ENCODE measurements around the gene DCLRE1C. TPM values are rescaled to one million over a fixed set of nuclear protein-coding genes. Genes with fewer than 3 reads are reported as not detected.

Gene DCLRE1C
- total and polyA plus RNA-seq, 9 of the 15 experiments (the other 6 are each of a cell fraction or from before 2014, with no cell fraction given) = 8.8 to 22.2 (median 13.9) TPM

- TF ChIP-seq BRCA1 (IDR thresholded peaks at IDR 0.05) (no peak), BRCA1 (CRISPR knock-in tag; IDR thresholded peaks at IDR 0.05) (no peak), ZNF121 (CRISPR knock-in tag; conservative IDR thresholded peaks at IDR 0.05) (no peak), NCOA1 (IDR thresholded peaks at IDR 0.05; ENCODE audit: low read depth) (peak; percentile 99), ZFP36 (IDR thresholded peaks at IDR 0.05; ENCODE audit: low read depth, low read length, partially characterized antibody) (peak; percentile 13), MEF2D (tag; conservative IDR thresholded peaks at IDR 0.05; ENCODE audit: low read depth) (no peak; the same call in 1 of the 2 replicates), PHB2 (IDR thresholded peaks at IDR 0.05; ENCODE audit: low read depth) (no peak), COPS2 (conservative IDR thresholded peaks at IDR 0.05) (no peak), ZBTB49 (CRISPR knock-in tag; IDR thresholded peaks at IDR 0.05; ENCODE audit: borderline replicate concordance) (no peak), RCOR1 (IDR thresholded peaks at IDR 0.05; ENCODE audit: borderline replicate concordance in 1 of 2, low read depth in 2 of 2, low read length in 2 of 2) (peak in 1 of 2 experiments; percentile 70; a peak in 3 of 4 replicates), CEBPZ (IDR thresholded peaks at IDR 0.05; ENCODE audit: borderline replicate concordance, low read depth, low read length) (no peak), POLR2AphosphoS5 (IDR thresholded peaks at IDR 0.05; ENCODE audit: control insufficient read depth, insufficient read depth, low read depth, low read length) (peak; percentile 68), CAMTA2 (CRISPR knock-in tag; conservative IDR thresholded peaks at IDR 0.05) (no peak), ZNF197 (CRISPR knock-in tag; IDR thresholded peaks at IDR 0.05; ENCODE audit: low read depth) (no peak), PTBP1 (IDR thresholded peaks at IDR 0.05; ENCODE audit: low read depth, low read length) (no peak), SMARCC2 (IDR thresholded peaks at IDR 0.05; ENCODE audit: low read depth) (no peak; the same call in 1 of the 2 replicates), SIX5 (IDR thresholded peaks at IDR 0.05; ENCODE audit: borderline replicate concordance in 1 of 2, insufficient read depth in 1 of 2, low read depth in 1 of 2, low read length in 2 of 2) (no peak), MAFG (tag; conservative IDR thresholded peaks at IDR 0.05) (no peak), MITF (IDR thresholded peaks at IDR 0.05) (no peak), ZNF384 (IDR thresholded peaks at IDR 0.05; ENCODE audit: low read depth, low read length) (no peak)
Measured at GRCh38 chr10:14959221-14960057, 5.5 kb upstream of the DCLRE1C start, which contains the start of gene MEIG1 (continued).
